ENCODE measurements around the gene TBX15. TPM values are rescaled to one million over a fixed set of nuclear protein-coding genes. Genes with fewer than 3 reads are reported as not detected.
"Not testable (repeated sequence)": the region's sequence is repeated elsewhere in the genome, so short reads cannot be mapped to it uniquely, and the experiment has no call there.

The TBX15 gene
- total and polyA plus RNA-seq, 2 experiments from 2014 or later: 0.21 TPM; not detected in 1

GRCh38 chr1:118958140-118958539 lies 30.0 kb downstream of the TBX15 start:
- Histone ChIP-seq H3K27me3 (ENCODE audit: insufficient read depth) (0 out of 2 replicates have a peak, but pooled peaks cover 4% of the 10 kb centered on the region), H3F3A (replicated peaks; ENCODE audit: low read depth) (no peaks in the 10 kb centered on the region), H3K4me1 (ENCODE audit: insufficient read depth) (peaks cover 21% of the 10 kb centered on the region), H3K79me2 (replicated peaks; ENCODE audit: insufficient read depth) (no peaks in the 10 kb centered on the region), H3K36me3 (ENCODE audit: insufficient read depth) (no peaks in the 10 kb centered on the region), H3K4me3 (no peak overlapping the region), H3K27ac (ENCODE audit: low read depth) (no peak overlapping the region), H2AFZ (no peak overlapping the region), H3K9me2 (ENCODE audit: insufficient read depth) (peaks cover 25% of the 10 kb centered on the region; the same call in 1 of the 2 replicates), H4K20me1 (replicated peaks; ENCODE audit: insufficient read depth) (no peaks in the 10 kb centered on the region), H3K4me2 (no peak overlapping the region)
- DNase-seq (ENCODE audit: low spot score) (no peak), ATAC-seq (no peak)
- H3K27me3 Mint-ChIP-seq (ENCODE audit: insufficient read depth, low read depth, poor library complexity): peaks cover 5% of the 10 kb centered on the region
- H3K4me1 Mint-ChIP-seq: peaks cover 33% of the 10 kb centered on the region
- no peaks in the 10 kb centered on the region for H3K36me3 Mint-ChIP-seq (ENCODE audit: low read depth)
- H3K4me3 Mint-ChIP-seq: no peak overlapping the region
- H3K27ac Mint-ChIP-seq: no peak overlapping the region
- H3K9me3 Mint-ChIP-seq: peaks cover 3% of the 10 kb centered on the region; the same call in 2 of the 3 replicates
- TF ChIP-seq ETS1 (IDR thresholded peaks at IDR 0.05) (no peak), JUNB (IDR thresholded peaks at IDR 0.05; ENCODE audit: unreplicated experiment) (no peak), REST (IDR thresholded peaks at IDR 0.05; ENCODE audit: unreplicated experiment) (no peak), EZH2 (IDR thresholded peaks at IDR 0.05; ENCODE audit: low read depth, unreplicated experiment) (no peak), CREB1 (CRISPR knock-in tag; IDR thresholded peaks at IDR 0.05; ENCODE audit: low read depth) (no peak), STAT1 (IDR thresholded peaks at IDR 0.05; ENCODE audit: unreplicated experiment) (no peak), ZNF331 (CRISPR knock-in tag; IDR thresholded peaks at IDR 0.05; ENCODE audit: low read depth) (no peak), EZH2phosphoT487 (IDR thresholded peaks at IDR 0.05; ENCODE audit: unreplicated experiment) (no peak), ZNF114 (CRISPR knock-in tag; IDR thresholded peaks at IDR 0.05) (no peak), CTCF (conservative IDR thresholded peaks at IDR 0.05; ENCODE audit: low read depth in 2 of 2) (no peak), POLR2AphosphoS5 (IDR thresholded peaks at IDR 0.05; ENCODE audit: low read depth) (no peak)

GRCh38 chr1:118957579-118957978 lies 30.6 kb downstream of the TBX15 start:
- H3K4me1 Mint-ChIP-seq: peaks cover 33% of the 10 kb centered on the region
- not testable (repeated sequence) for H3K4me3 Mint-ChIP-seq; H3F3A ChIP-seq (replicated peaks; ENCODE audit: low read depth); H3K79me2 ChIP-seq (replicated peaks; ENCODE audit: insufficient read depth); H3K36me3 ChIP-seq (ENCODE audit: insufficient read depth); H3K36me3 Mint-ChIP-seq (ENCODE audit: low read depth); ATAC-seq; H3K27ac ChIP-seq (ENCODE audit: low read depth); H2AFZ ChIP-seq; H4K20me1 ChIP-seq (replicated peaks; ENCODE audit: insufficient read depth); H3K4me3 ChIP-seq; H3K4me2 ChIP-seq; H3K27me3 ChIP-seq (ENCODE audit: insufficient read depth); H3K9me3 Mint-ChIP-seq; DNase-seq (ENCODE audit: low spot score); H3K27me3 Mint-ChIP-seq (ENCODE audit: insufficient read depth, low read depth, poor library complexity); H3K27ac Mint-ChIP-seq
- Histone ChIP-seq H3K9me2 (ENCODE audit: insufficient read depth) (peaks cover 25% of the 10 kb centered on the region; the same call in 1 of the 2 replicates), H3K4me1 (ENCODE audit: insufficient read depth) (peaks cover 21% of the 10 kb centered on the region)

All from GM23338 (cell line).